ENCODE data around the gene SPATA18.

DNA sequence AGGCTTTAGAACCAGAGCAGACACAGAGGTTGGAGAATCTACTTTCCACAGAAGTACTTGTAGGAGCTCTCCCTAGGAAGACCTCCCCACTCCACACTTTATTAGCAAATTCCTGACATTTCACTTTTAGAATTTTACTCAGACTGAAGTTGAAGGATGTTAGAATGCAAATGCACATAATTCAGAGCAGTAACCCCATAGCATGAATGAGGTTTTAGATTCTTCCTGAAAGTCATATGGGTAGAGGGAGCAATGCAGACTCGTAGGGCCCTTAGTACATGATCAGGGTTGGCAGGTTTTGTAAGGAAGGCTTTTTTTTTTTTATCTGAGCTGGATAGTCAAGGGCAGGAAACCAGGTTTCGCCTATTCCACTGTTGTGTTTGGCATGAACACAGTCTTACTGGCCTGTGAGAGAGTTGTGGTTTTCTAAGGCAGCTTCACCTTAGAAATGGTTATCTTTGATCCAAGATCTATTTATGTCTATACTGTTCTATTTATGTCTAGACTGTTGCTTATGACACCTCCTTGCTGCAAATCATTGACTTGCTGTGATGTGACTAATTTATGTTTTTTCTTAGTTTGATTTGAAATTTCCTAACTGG is 48.9 kb downstream of the SPATA18 start:
- TF ChIP-seq CTCF (IDR thresholded peaks at IDR 0.05) (no peak), POLR2A (IDR thresholded peaks at IDR 0.05) (no peak)
